Cardiac fibroblast (primary cell): ENCODE measurements around the gene TPBG.

Source experiments
- DNase-seq, 2 donors: peaks; one replicate each; pipeline versions ENCODE4 v3.0.0 to v3.0.0-alpha.2; 2010; ENCODE audit warnings: low read depth in 2 of 2
- H3K4me3 ChIP-seq, 2 donors: replicated peaks in 1 of 2; 1 replicate in 1 of 2; 2 replicates in 1 of 2; pipeline ENCODE4 v1.5.1; 2011; ENCODE audit warnings: low read depth in 2 of 2, low read length in 2 of 2, mild to moderate bottlenecking in 2 of 2, moderate library complexity in 1 of 2
- TF ChIP-seq, protein P1 (sequence below): IDR thresholded peaks from one replicate; pipeline ENCODE4 v1.5.1; 2011; ENCODE audit warnings: low read depth, mild to moderate bottlenecking, low read length, inconsistent platforms

The TPBG gene

DNA sequence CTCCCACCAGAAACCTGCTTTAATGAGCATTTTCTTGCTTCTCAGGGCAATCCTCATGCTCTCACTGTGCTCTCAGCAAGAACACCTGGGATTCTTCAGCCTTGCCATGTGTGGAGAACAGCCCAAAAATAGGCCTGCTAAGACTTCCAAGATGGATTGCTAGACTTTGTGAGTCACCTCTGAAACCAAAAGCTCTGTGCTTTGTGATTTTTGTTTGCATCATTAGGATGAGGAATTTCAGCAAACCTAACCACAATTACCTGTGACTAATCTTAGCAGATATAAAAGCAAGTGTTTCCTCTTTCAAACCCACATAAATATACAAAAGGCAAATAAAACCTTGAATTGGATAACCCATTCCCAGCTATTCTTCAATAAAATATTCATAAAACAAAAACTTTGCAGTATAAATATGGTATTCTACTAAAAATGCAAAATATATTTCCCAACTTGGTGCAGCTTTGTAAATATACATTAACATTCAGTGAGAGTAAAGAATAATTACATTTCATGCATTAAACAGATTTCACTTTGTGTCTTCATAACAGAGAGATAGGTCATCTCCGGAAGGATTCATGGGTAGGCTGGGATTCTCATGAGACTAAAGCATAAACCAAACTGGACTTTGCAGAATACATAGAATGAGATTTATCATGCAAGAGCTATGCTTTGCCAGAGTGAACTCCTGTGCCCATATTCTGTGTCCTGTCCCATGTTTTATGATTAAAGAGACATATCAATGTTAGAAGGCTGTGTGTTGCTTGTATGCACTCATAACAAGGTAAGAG is 33.5 kb downstream of the TPBG start:
- DNase-seq = peak; percentile 66 to 98
- TF ChIP-seq, protein P1, sequence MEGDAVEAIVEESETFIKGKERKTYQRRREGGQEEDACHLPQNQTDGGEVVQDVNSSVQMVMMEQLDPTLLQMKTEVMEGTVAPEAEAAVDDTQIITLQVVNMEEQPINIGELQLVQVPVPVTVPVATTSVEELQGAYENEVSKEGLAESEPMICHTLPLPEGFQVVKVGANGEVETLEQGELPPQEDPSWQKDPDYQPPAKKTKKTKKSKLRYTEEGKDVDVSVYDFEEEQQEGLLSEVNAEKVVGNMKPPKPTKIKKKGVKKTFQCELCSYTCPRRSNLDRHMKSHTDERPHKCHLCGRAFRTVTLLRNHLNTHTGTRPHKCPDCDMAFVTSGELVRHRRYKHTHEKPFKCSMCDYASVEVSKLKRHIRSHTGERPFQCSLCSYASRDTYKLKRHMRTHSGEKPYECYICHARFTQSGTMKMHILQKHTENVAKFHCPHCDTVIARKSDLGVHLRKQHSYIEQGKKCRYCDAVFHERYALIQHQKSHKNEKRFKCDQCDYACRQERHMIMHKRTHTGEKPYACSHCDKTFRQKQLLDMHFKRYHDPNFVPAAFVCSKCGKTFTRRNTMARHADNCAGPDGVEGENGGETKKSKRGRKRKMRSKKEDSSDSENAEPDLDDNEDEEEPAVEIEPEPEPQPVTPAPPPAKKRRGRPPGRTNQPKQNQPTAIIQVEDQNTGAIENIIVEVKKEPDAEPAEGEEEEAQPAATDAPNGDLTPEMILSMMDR = no peak
- no peak overlapping the region for H3K4me3 ChIP-seq

DNA sequence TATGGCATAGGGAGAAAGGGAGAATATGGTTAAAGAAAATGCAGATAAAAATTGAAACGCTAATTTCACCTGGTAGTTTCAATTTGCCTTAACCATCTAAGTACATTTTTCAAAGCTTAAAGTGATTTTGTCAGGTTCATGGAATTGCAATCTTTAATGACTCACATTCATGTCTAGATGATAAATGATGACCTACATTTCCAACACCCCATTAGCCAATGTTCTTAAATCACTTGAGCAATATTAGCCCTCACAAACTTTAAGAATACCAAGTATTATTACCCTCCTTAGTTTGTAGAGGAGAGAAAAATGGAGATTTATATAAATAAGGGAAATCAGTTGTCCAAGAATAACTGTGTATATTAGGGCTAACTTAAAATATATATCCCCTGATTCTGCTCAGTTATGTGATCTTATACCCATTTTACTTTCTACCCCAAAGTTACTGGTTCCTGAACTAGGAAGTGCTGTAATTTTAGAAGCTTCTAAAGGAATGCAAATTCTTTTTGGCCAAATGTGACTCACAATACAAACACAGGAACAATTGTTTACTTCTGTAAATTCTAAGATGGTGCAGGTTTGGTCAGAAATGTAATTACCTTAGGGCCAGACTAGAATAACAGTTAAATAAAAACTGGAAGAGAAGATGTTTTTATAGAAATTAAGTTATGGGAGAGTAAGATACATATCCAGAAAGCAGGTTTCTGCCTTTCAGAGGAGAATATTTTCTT is 34.5 kb downstream of the TPBG start:
- H3K4me3 ChIP-seq = no peak overlapping the region
- TF ChIP-seq, protein P1 = no peak
- DNase-seq = peak; percentile 41 to 90

DNA sequence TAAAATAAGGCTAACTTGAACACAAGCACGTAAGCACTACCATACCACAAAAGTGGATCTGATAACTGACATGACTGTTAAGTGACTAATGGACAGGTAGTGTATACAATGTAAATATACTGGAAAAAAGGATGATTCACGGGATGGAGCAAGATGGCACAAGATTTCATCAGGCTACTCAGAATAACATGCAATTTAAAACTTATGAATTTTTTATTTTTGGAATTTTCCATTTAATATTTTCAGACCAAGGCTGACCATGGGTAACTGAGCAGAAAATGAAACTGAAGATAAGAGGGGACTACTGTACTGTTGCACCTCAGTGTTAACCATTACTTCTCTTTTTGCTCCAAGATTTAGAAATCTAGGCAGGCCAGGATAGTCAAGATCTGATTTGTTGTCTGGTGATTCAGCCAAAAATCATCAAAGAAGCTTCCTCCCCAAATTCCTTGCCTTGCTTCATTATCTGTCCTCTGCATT is 45.4 kb downstream of the TPBG start:
- no peak overlapping the region for H3K4me3 ChIP-seq
- TF ChIP-seq, protein P1 = no peak
- DNase-seq = peak; percentile 37 to 92

DNA sequence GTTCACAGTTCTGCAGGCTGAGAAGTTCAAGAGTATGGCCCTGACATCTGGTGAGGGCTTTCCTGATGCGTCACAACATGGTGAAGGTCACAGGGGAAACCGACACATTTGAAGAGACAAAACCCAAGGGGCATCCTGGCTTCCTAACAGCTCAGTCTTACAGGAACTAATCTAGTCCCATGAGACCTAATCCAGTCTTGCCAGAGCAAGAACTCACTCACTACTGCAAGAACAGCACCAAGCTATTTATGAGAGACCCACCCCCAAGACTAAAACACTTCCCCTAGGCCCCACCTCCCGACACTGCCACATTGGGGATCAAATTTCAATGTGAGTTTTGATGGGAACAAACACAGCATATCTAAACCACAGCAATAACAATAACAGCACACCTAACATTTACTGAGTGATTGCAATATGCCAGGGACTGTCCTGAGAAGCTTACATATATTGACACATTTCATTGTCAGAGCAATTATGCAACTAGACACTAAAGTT is 46.6 kb downstream of the TPBG start:
- DNase-seq = peak; percentile 59 to 99
- TF ChIP-seq, protein P1 = no peak
- no peak overlapping the region for H3K4me3 ChIP-seq

DNA sequence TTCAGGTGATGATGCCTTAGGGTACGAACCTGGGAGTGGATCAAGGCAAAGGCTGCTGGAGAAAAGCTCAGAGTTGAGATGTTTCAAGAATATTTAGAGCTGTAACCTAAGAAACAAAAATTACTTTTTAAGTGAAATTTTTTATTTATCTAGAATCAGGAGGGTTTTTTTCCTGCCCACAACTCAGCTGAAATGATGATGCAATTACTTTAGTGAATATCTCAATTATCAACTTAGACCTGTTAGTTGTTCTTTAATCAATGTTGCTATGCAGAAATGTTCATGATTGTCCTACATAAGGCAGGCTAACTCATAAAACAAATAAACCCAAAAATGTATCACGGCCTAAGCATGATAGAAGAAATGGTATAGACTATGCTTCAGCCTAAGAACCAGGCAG is 50.3 kb downstream of the TPBG start:
- no peak for DNase-seq
- H3K4me3 ChIP-seq = no peak overlapping the region
- TF ChIP-seq, protein P1 = no peak

DNA sequence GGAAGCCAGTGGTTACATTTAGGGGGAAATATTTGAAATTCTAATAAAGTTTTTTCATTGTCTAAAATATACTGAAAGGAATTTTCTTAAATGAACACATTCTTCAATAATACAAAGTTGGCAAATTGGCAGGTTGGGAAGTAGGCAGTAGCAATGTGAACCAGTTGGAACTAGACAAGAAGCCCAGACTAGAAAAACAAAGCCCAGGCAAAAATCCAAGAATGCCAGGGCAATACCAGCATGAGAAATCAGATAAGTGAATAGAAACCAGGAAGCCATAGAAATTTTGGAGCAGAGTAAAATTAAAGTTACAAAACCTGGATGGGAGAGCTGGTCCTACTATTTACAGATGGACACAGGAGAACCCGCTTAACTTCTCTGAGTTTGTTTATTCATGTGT is 52.2 kb downstream of the TPBG start:
- TF ChIP-seq, protein P1 = no peak
- no peak overlapping the region for H3K4me3 ChIP-seq
- peak in 1 of 2 donors; percentile 21 for DNase-seq
